ENCODE measurements around the gene HIF1A. TPM values are rescaled to one million over a fixed set of nuclear protein-coding genes. Genes with fewer than 3 reads are reported as not detected.
A peak's percentile ranks its signal among the peaks of the same experiment; 100 is the strongest.
"Not testable (repeated sequence)": the region's sequence is repeated elsewhere in the genome, so short reads cannot be mapped to it uniquely, and the experiment has no call there.

Gene HIF1A
- total RNA-seq, 1 donor from 2014 or later: 139 TPM

DNA sequence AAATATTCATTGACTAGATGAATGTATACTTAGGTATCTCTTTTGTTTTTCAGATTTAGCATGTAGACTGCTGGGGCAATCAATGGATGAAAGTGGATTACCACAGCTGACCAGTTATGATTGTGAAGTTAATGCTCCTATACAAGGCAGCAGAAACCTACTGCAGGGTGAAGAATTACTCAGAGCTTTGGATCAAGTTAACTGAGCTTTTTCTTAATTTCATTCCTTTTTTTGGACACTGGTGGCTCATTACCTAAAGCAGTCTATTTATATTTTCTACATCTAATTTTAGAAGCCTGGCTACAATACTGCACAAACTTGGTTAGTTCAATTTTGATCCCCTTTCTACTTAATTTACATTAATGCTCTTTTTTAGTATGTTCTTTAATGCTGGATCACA lies 51.6 kb downstream of the HIF1A start:
- no peak for DNase-seq (ENCODE audit: low read depth in 2 of 2)

DNA sequence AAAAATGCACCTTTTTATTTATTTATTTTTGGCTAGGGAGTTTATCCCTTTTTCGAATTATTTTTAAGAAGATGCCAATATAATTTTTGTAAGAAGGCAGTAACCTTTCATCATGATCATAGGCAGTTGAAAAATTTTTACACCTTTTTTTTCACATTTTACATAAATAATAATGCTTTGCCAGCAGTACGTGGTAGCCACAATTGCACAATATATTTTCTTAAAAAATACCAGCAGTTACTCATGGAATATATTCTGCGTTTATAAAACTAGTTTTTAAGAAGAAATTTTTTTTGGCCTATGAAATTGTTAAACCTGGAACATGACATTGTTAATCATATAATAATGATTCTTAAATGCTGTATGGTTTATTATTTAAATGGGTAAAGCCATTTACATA lies 52.0 kb downstream of the HIF1A start:
- DNase-seq (ENCODE audit: low read depth in 2 of 2): no peak

DNA sequence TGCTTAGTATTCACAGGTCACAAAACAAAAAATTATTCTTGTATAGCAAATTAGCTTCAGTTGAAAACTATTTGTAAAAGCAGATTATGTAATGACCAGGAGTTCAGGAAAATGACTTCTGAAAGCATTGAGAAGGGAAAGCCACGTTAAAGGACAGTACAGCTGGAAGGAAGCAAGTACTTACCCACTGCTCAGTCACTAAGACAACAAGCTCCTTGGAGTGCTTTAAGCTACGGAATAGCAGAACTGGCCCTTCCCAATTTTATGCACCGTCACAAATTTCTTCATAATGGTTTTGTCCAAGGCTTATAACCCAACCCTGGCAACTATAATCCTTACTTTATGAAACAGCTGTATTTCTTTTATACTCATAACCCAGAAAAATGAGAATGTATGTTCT lies 54.0 kb downstream of the HIF1A start:
- peak in 1 of 2 donors; percentile 26 for DNase-seq (ENCODE audit: low read depth in 2 of 2)

- peak in 1 of 2 donors; percentile 46 for DNase-seq (ENCODE audit: low read depth in 2 of 2)
Measured at GRCh38 chr14:61749867-61750266, 54.6 kb downstream of the HIF1A start.

GRCh38 chr14:61750708-61751474 lies 55.6 kb downstream of the HIF1A start:
- peak; percentile 48 to 86 for DNase-seq (ENCODE audit: low read depth in 2 of 2)

GRCh38 chr14:61751475-61751989 lies 56.2 kb downstream of the HIF1A start:
- no peak for DNase-seq (ENCODE audit: low read depth in 2 of 2)

- peak in 1 of 2 donors; percentile 11 for DNase-seq (ENCODE audit: low read depth in 2 of 2)
Measured at GRCh38 chr14:61752626-61753025, 57.3 kb downstream of the HIF1A start.

DNA sequence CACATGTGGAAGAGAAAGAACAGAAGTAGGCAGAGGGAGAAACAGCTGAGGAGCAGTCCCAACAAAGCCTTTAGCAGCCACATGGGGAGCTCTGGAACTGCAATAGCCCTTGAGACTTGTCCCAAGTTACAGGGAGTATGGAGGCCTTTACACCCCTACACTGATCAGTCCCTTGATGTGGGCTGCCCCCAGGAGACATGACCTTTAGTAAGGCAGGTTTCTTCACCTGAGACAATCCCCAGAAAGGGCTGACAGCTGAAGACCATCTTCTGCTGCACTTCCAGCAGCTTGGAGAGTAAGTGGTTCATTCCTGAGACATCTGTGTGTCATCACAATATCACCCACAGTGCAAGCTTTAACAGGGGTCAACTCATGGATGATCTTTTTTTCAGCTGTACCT lies 58.3 kb downstream of the HIF1A start:
- DNase-seq (ENCODE audit: low read depth in 2 of 2): no peak

DNA sequence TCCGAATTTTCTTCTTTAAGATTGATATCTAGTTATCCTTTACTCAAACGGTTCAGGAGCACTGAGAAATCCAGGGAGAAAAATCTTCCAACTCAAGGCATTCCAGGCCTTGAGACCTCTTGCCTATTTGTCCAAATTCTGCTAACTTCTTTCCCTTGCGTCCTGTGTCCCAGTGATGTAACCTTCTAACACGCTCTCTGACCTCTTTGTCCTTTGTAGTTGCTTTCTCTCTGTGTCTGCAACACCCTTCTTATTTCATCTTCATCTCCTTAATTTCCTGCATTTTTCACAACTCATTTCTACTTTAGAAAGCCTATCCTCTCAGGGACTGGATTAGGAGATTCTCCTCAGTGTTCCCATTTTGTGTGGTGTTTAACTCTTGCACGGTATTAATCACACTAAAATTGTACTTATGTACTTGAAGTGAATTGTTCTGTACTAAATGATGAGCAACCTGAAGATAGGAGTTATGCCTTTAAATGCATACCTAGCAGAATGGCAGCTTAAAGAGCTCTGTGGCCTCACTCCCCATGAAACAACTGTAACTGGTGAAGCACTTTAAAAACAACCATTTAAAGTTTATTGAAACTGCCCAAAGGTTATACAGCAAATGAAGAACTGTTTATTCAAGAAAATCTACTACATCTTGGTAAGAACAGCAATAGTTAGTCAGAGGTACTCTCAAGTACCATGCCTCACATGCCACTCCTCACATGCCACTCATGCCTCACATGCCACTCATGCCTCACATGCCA lies 59.5 kb downstream of the HIF1A start:
- DNase-seq (ENCODE audit: low read depth in 2 of 2): peak in 1 of 2 donors; percentile 15

DNA sequence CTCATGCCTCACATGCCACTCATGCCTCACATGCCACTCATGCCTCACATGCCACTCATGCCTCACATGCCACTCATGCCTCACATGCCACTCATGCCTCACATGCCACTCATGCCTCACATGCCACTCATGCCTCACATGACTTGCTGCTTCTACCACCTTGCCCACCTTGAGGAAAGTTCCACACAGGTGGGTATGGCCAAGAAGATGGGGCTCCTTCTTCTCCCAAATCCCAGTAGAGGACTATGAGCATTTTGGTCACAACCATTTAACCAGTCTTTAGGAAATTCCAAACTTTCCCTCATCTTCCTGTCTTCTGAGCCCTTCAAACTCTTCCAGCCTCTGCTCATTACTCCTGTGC lies 60.0 kb downstream of the HIF1A start:
- not testable (repeated sequence) for DNase-seq (ENCODE audit: low read depth in 2 of 2)

GRCh38 chr14:61756135-61756534 lies 60.8 kb downstream of the HIF1A start:
- DNase-seq (ENCODE audit: low read depth in 2 of 2): no peak

DNA sequence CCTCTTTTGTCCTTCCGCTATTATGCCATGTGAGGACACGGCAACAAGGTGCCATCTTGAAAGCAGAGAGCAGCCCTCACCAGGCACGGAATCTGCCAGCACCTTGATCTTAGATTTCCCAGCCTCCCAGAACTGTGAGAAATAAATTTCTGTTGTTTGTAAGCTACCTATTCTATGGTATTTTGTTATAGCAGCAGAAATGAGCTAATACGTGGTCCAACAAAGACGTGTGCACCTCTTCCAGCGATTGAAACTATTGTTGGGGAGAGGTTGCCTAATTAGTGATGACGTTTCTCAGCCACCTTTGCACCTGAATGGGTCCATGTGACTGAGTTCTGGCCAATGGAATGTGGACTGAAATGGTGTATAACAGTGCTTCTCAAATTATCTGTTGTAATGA lies 64.6 kb downstream of the HIF1A start:
- no peak for DNase-seq (ENCODE audit: low read depth in 2 of 2)

GRCh38 chr14:61761557-61761956 lies 66.2 kb downstream of the HIF1A start:
- DNase-seq (ENCODE audit: low read depth in 2 of 2): peak in 1 of 2 donors; percentile 7

- DNase-seq (ENCODE audit: low read depth in 2 of 2): peak; percentile 93 to 98
Measured at GRCh38 chr14:61761959-61762786, 66.9 kb downstream of the HIF1A start, which contains the start of gene SNAPC1. SNAPC1 (plus strand) TSS chr14:61762420; CDS start chr14:61762461, 41 bp downstream.

- no peak for DNase-seq (ENCODE audit: low read depth in 2 of 2)
Measured at GRCh38 chr14:61764342-61765122, 69.2 kb downstream of the HIF1A start.

GRCh38 chr14:61765225-61765943 lies 70.1 kb downstream of the HIF1A start:
- DNase-seq (ENCODE audit: low read depth in 2 of 2): peak in 1 of 2 donors; percentile 44

DNA sequence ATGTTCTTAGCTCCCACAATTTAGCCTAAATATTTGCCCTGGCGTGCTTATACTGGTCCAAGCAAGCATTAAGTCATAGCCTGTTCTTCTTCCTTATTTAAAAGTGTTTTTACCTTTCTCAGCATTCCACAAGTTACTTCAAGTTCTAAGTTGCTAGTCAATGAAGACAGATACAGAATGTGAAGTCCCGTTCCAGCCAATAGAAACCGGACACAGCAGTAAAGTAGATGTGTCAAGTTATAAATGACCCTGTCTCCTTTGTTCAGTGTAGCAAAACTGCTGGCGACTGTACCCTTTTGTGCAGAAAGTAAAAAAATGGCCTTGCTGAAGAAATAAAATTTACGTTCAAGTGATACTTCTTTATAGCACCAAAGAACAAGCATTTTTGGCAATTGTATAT lies 70.8 kb downstream of the HIF1A start:
- peak in 1 of 2 donors; percentile 25 for DNase-seq (ENCODE audit: low read depth in 2 of 2)

- no peak for DNase-seq (ENCODE audit: low read depth in 2 of 2)
Measured at GRCh38 chr14:61768240-61768639, 72.9 kb downstream of the HIF1A start.

- no peak for DNase-seq (ENCODE audit: low read depth in 2 of 2)
Measured at GRCh38 chr14:61769893-61770292, 74.6 kb downstream of the HIF1A start.

DNA sequence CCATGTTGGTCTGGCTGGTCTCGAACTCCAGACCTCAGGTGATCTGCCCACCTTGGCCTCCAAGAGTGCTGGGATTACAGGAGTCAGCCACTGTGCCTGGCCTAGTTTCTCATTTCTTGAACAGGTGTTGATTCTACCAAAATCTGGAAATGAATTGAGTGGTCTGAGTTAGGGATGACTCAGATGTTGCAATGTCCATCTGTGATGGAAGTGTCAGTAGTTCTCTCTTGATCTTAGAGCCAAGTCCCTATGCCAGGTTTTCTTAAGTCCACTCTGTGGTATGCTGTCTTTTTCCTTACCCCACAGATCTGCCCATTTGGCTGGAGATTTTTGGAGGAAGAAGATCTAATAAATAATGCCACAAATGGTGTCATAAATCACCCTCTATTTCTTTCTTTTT lies 79.5 kb downstream of the HIF1A start:
- no peak for DNase-seq (ENCODE audit: low read depth in 2 of 2)

Data from dermis microvascular lymphatic vessel endothelial cell (primary cell).